GM23248 (cell line): ENCODE measurements around the gene GDF10. TPM values are rescaled to one million over a fixed set of nuclear protein-coding genes. Genes with fewer than 3 reads are reported as not detected.

Source experiments
- DNase-seq: peaks from one replicate; pipeline ENCODE4 v3.0.0-alpha.2; 2015
- H2AFZ ChIP-seq: fragments of 200-600 bp; sonication (generic); 2 replicates; pipeline ENCODE4 v1.6.1; 2016; ENCODE audit warnings: antibody characterized with exemption
- H3F3A ChIP-seq: fragments of 200-600 bp; sonication (generic); 2 replicates; pipeline ENCODE4 v1.6.1; 2016; ENCODE audit warnings: mild to moderate bottlenecking, antibody characterized with exemption, mixed run types; ENCODE audit not compliant: insufficient read depth
- H3K27ac ChIP-seq: fragments of 200-600 bp; sonication (generic); 2 replicates; pipeline ENCODE4 v1.5.1; 2016; ENCODE audit warnings: mild to moderate bottlenecking
- H3K27me3 ChIP-seq: fragments of 200-600 bp; sonication (generic); replicated peaks from 2 replicates; pipeline ENCODE4 v1.6.1; 2016; ENCODE audit warnings: mild to moderate bottlenecking; ENCODE audit not compliant: insufficient read depth
- H3K36me3 ChIP-seq: fragments of 200-600 bp; sonication (generic); 2 replicates; pipeline ENCODE4 v1.6.1; 2016; ENCODE audit warnings: low read depth, mild to moderate bottlenecking
- H3K4me1 ChIP-seq: fragments of 200-600 bp; sonication (generic); 2 replicates; pipeline ENCODE4 v1.6.1; 2016; ENCODE audit warnings: mild to moderate bottlenecking; ENCODE audit not compliant: insufficient read depth
- H3K4me2 ChIP-seq: fragments of 200-600 bp; sonication (generic); one replicate; pipeline ENCODE4 v1.6.1; 2016; ENCODE audit warnings: mild to moderate bottlenecking; ENCODE audit not compliant: unreplicated experiment
- H3K4me3 ChIP-seq: fragments of 200-600 bp; sonication (generic); 2 replicates; pipeline ENCODE4 v1.5.1; 2016; ENCODE audit warnings: mild to moderate bottlenecking
- H3K79me2 ChIP-seq: fragments of 200-600 bp; sonication (generic); 2 replicates; pipeline ENCODE4 v1.6.1; 2016; ENCODE audit warnings: mild to moderate bottlenecking; ENCODE audit not compliant: insufficient read depth
- H3K9ac ChIP-seq: fragments of 200-600 bp; sonication (generic); 2 replicates; pipeline ENCODE4 v1.6.1; 2016; ENCODE audit warnings: mild to moderate bottlenecking
- H3K9me2 ChIP-seq: fragments of 200-600 bp; sonication (generic); 2 replicates; pipeline ENCODE4 v1.6.1; 2016; ENCODE audit warnings: mixed run types, mild to moderate bottlenecking, moderate library complexity; ENCODE audit not compliant: insufficient read depth
- H3K9me3 ChIP-seq: fragments of 200-600 bp; sonication (generic); one replicate; pipeline ENCODE4 v1.6.1; 2017; ENCODE audit warnings: low read depth
- H4K20me1 ChIP-seq: fragments of 200-600 bp; sonication (generic); 2 replicates; pipeline ENCODE4 v1.6.0; 2016; ENCODE audit not compliant: insufficient read depth
- EZH2 ChIP-seq: fragments of 200-600 bp; sonication (generic); IDR thresholded peaks from 2 replicates; pipeline ENCODE4 v1.6.1; 2018; ENCODE audit warnings: antibody characterized with exemption, mild to moderate bottlenecking; ENCODE audit not compliant: insufficient read depth, poor library complexity, severe bottlenecking
- EZH2phosphoT487 ChIP-seq: fragments of 200-600 bp; sonication (generic); IDR thresholded peaks from 2 replicates; pipeline ENCODE4 v1.6.1; 2018; ENCODE audit warnings: antibody characterized with exemption, moderate library complexity, mild to moderate bottlenecking, low read depth; ENCODE audit not compliant: insufficient read depth
- WGBS, 2 experiments: methylation state at CpG; one replicate each; pipeline ENCODE4 v1.1.6; 2015 to 2017; ENCODE audit warnings: low lambda C conversion rate in 2 of 2, low coverage in 1 of 2; ENCODE audit errors: missing lambda C conversion rate in 2 of 2; 5-methylcytosine and 5-hydroxymethylcytosine counted together
- in situ Hi-C: fragments of 300-500 bp; cut with MboI; formaldehyde crosslinking; loops from 2 replicates; pipeline ENCODE4 v1.15.0; 2020
- polyA plus RNA-seq: library from polyadenylated mRNA; unstranded; fragments of >200 nt; fragmentation: Nextera tagmentation; extraction: Ambion mirVana; gene quantifications from 2 replicates; pipeline ENCODE4 v1.2.1, GENCODE V29; 2016
- total RNA-seq: library from RNA; depleted of rRNA; stranded (reverse); fragments of >200 nt; shearing (Covaris generic); gene quantifications from 2 replicates; pipeline ENCODE4 v1.2.3, GENCODE V29; 2014

GDF10 gene
- total and polyA plus RNA-seq, 2 experiments from 2014 or later = 0.08 to 0.22 TPM

GRCh38 chr10:47279276-47279675 is 20.7 kb upstream of the GDF10 start:
- no peaks in the 10 kb centered on the region for H3F3A ChIP-seq
- 18 to 28% methylated on average over 2 of the region's 2 CpGs for WGBS, 2 experiments
- H2AFZ ChIP-seq = no peak overlapping the region
- H3K9ac ChIP-seq = no peak overlapping the region
- H3K9me3 ChIP-seq = no peaks in the 10 kb centered on the region
- no peak overlapping the region for H3K4me2 ChIP-seq
- H3K27me3 ChIP-seq = no peaks in the 10 kb centered on the region; the same call in none of the 2 replicates
- no peaks in the 10 kb centered on the region for H3K79me2 ChIP-seq
- H3K9me2 ChIP-seq = no peaks in the 10 kb centered on the region
- in situ Hi-C loops = no loop called here
- no peak overlapping the region for H3K27ac ChIP-seq
- no peaks in the 10 kb centered on the region for H3K36me3 ChIP-seq
- DNase-seq = no peak
- H3K4me3 ChIP-seq = no peak overlapping the region
- TF ChIP-seq EZH2 = no peak
- TF ChIP-seq EZH2phosphoT487 = no peak
- no peaks in the 10 kb centered on the region for H3K4me1 ChIP-seq
- no peaks in the 10 kb centered on the region for H4K20me1 ChIP-seq

- WGBS, 2 experiments = 57 to 63% methylated on average over 6 of the region's 6 CpGs
- Histone ChIP-seq H3K4me2 (no peak overlapping the region), H3K79me2 (no peaks in the 10 kb centered on the region), H3K9me2 (no peaks in the 10 kb centered on the region), H3K27me3 (no peaks in the 10 kb centered on the region; the same call in none of the 2 replicates), H3K4me3 (no peak overlapping the region), H3K9ac (no peak overlapping the region), H3K4me1 (no peaks in the 10 kb centered on the region), H3K27ac (no peak overlapping the region), H2AFZ (no peak overlapping the region), H4K20me1 (no peaks in the 10 kb centered on the region), H3K9me3 (no peaks in the 10 kb centered on the region), H3F3A (no peaks in the 10 kb centered on the region), H3K36me3 (no peaks in the 10 kb centered on the region)
- no peak for DNase-seq
- in situ Hi-C loops = no loop called here
- TF ChIP-seq EZH2phosphoT487 (no peak), EZH2 (no peak)
Observed at GRCh38 chr10:47282005-47282656, 17.9 kb upstream of the GDF10 start.

GRCh38 chr10:47282657-47283018 is 17.4 kb upstream of the GDF10 start:
- 51 to 58% methylated on average over 6 of the region's 6 CpGs for WGBS, 2 experiments
- Histone ChIP-seq H2AFZ (no peak overlapping the region), H3K9ac (no peak overlapping the region), H3K9me2 (no peaks in the 10 kb centered on the region), H3F3A (no peaks in the 10 kb centered on the region), H3K27ac (no peak overlapping the region), H3K9me3 (no peaks in the 10 kb centered on the region), H4K20me1 (no peaks in the 10 kb centered on the region), H3K79me2 (no peaks in the 10 kb centered on the region), H3K4me1 (no peaks in the 10 kb centered on the region), H3K4me2 (no peak overlapping the region), H3K27me3 (no peaks in the 10 kb centered on the region; the same call in none of the 2 replicates), H3K4me3 (no peak overlapping the region), H3K36me3 (no peaks in the 10 kb centered on the region)
- in situ Hi-C loops = no loop called here
- no peak for DNase-seq
- TF ChIP-seq EZH2 (no peak), EZH2phosphoT487 (no peak)

GRCh38 chr10:47283101-47283630 is 16.8 kb upstream of the GDF10 start:
- Histone ChIP-seq H3K27ac (no peak overlapping the region), H3K4me1 (no peaks in the 10 kb centered on the region), H3K4me2 (no peak overlapping the region), H3K79me2 (no peaks in the 10 kb centered on the region), H3K9me2 (no peaks in the 10 kb centered on the region), H3K4me3 (no peak overlapping the region), H2AFZ (no peak overlapping the region), H3F3A (no peaks in the 10 kb centered on the region), H3K9me3 (no peaks in the 10 kb centered on the region), H3K9ac (no peak overlapping the region), H3K27me3 (no peaks in the 10 kb centered on the region; the same call in none of the 2 replicates), H4K20me1 (no peaks in the 10 kb centered on the region), H3K36me3 (no peaks in the 10 kb centered on the region)
- 52 to 61% methylated on average over 9 of the region's 9 CpGs for WGBS, 2 experiments
- DNase-seq = no peak
- TF ChIP-seq EZH2phosphoT487 = no peak
- no peak for TF ChIP-seq EZH2
- in situ Hi-C loops = no loop called here
